Measurements from ENCODE around the gene CLCF1. TPM values are rescaled to one million over a fixed set of nuclear protein-coding genes. Genes with fewer than 3 reads are reported as not detected.

Gene CLCF1
- polyA plus RNA-seq, 1 donor from 2014 or later: not detected

- Histone ChIP-seq H3F3A (ENCODE audit: insufficient read depth, low read length, poor library complexity, severe bottlenecking) (no peaks in the 10 kb centered on the region), H3K27me3 (ENCODE audit: insufficient read depth, low read depth, low read length) (peaks cover 23% of the 10 kb centered on the region), H2AFZ (ENCODE audit: low read depth, low read length) (no peak overlapping the region), H3K27ac (ENCODE audit: low read length) (no peak overlapping the region), H3K36me3 (ENCODE audit: insufficient read depth, low read length) (no peaks in the 10 kb centered on the region), H3K4me3 (ENCODE audit: low read length) (no peak overlapping the region), H3K79me2 (replicated peaks; ENCODE audit: insufficient read depth, low read length) (no peaks in the 10 kb centered on the region), H3K9me2 (ENCODE audit: insufficient read depth, low read length) (no peaks in the 10 kb centered on the region), H3K9me3 (ENCODE audit: low read length) (no peaks in the 10 kb centered on the region), H3K4me2 (ENCODE audit: low read length) (no peak overlapping the region), H3K9ac (ENCODE audit: low read length) (no peak overlapping the region), H4K20me1 (ENCODE audit: insufficient read depth) (no peaks in the 10 kb centered on the region)
- TF ChIP-seq MXI1 (conservative IDR thresholded peaks at IDR 0.05; ENCODE audit: poor library complexity, severe bottlenecking) (no peak), RAD21 (conservative IDR thresholded peaks at IDR 0.05) (no peak), REST (IDR thresholded peaks at IDR 0.05; ENCODE audit: borderline replicate concordance) (no peak), CTCF (IDR thresholded peaks at IDR 0.05; ENCODE audit: poor library complexity, severe bottlenecking) (no peak), EP300 (conservative IDR thresholded peaks at IDR 0.05; ENCODE audit: poor library complexity, severe bottlenecking) (no peak), SMC3 (conservative IDR thresholded peaks at IDR 0.05; ENCODE audit: poor library complexity) (no peak), POLR2AphosphoS5 (IDR thresholded peaks at IDR 0.05) (no peak), EZH2 (IDR thresholded peaks at IDR 0.05; ENCODE audit: borderline replicate concordance, insufficient read depth, low read length, poor library complexity, severe bottlenecking) (no peak), TAF1 (IDR thresholded peaks at IDR 0.05; ENCODE audit: low read depth) (no peak)
Observed at GRCh38 chr11:67412495-67413179, 39.2 kb upstream of the CLCF1 start.

GRCh38 chr11:67411785-67412152 lies 38.4 kb upstream of the CLCF1 start:
- Histone ChIP-seq H4K20me1 (ENCODE audit: insufficient read depth) (no peaks in the 10 kb centered on the region), H3F3A (ENCODE audit: insufficient read depth, low read length, poor library complexity, severe bottlenecking) (no peaks in the 10 kb centered on the region), H3K4me3 (ENCODE audit: low read length) (no peak overlapping the region), H3K27me3 (ENCODE audit: insufficient read depth, low read depth, low read length) (peaks cover 21% of the 10 kb centered on the region), H3K79me2 (replicated peaks; ENCODE audit: insufficient read depth, low read length) (no peaks in the 10 kb centered on the region), H3K36me3 (ENCODE audit: insufficient read depth, low read length) (no peaks in the 10 kb centered on the region), H3K27ac (ENCODE audit: low read length) (no peak overlapping the region), H2AFZ (ENCODE audit: low read depth, low read length) (no peak overlapping the region), H3K9ac (ENCODE audit: low read length) (no peak overlapping the region), H3K9me3 (ENCODE audit: low read length) (no peaks in the 10 kb centered on the region), H3K4me2 (ENCODE audit: low read length) (no peak overlapping the region), H3K9me2 (ENCODE audit: insufficient read depth, low read length) (no peaks in the 10 kb centered on the region)
- TF ChIP-seq REST (IDR thresholded peaks at IDR 0.05; ENCODE audit: borderline replicate concordance) (no peak), POLR2AphosphoS5 (IDR thresholded peaks at IDR 0.05) (no peak), RAD21 (conservative IDR thresholded peaks at IDR 0.05) (no peak), MXI1 (conservative IDR thresholded peaks at IDR 0.05; ENCODE audit: poor library complexity, severe bottlenecking) (no peak), CTCF (IDR thresholded peaks at IDR 0.05; ENCODE audit: poor library complexity, severe bottlenecking) (no peak), SMC3 (conservative IDR thresholded peaks at IDR 0.05; ENCODE audit: poor library complexity) (no peak), EP300 (conservative IDR thresholded peaks at IDR 0.05; ENCODE audit: poor library complexity, severe bottlenecking) (no peak), TAF1 (IDR thresholded peaks at IDR 0.05; ENCODE audit: low read depth) (no peak), EZH2 (IDR thresholded peaks at IDR 0.05; ENCODE audit: borderline replicate concordance, insufficient read depth, low read length, poor library complexity, severe bottlenecking) (no peak)

Measured in neural cell (in vitro differentiated cells).